Amniotic stem cell (primary cell): ENCODE measurements around the gene CSPG5.

Source experiments
- DNase-seq: peaks from one replicate; lab custom pipeline; 2025; lab: John Stamatoyannopoulos, UW

The CSPG5 gene

DNA sequence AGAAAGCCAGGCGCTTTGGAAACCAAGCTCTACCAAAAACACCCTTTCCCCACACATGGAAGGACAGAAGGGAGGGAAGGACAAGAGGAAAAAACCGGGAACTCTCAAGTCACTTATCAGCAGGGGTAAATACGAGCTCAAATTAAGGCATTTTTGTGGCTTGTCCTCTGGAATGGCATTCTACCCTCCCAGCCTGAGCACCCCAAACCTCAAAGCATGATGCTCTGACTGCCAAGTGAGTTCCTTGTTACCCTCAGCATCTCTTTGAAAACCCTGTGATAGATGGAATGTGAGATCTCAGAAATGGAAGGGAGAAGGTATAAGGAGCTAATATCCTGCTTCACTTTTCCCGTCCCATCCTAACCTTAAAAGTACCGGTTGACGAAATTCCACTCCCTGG is 8.1 kb upstream of the CSPG5 start:
- DNase-seq = no peak

DNA sequence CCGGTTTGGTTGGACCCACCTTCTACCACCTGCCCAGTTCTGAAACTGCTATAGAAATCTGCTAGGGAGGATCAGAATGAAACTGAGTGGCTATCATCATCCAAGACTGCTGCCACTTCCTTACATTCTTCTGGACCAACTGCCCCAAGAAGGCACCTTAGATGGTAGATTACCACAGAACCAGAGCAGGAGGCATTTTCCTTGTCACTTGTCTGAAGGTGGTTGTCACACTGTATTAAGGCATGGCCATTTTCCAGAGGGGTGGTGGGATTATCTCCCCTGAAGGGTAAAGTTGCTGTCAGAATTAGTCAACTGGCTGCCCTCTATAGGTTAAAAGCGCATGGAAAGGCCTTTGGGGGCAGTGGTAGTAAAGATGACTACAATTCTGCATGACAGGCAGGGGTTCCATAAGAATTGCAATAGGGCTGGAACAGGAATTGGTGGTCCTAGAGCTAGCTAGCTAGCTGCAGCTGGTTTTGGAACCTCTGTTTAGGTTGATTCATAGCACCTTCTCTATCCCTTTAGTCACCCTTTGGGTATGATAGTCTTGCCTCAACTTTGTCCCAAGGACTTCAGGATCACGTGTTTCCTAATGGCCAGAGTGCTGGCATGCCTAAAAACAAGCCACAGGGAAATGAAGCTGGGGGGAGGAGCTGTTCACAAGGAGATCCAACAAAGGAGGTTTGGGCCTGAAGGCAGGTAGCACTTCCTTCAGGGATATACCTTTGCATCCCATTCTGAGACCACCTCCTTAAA is 4.8 kb upstream of the CSPG5 start:
- DNase-seq = no peak

- no peak for DNase-seq
Measured at GRCh38 chr3:47581835-47582234, 3.2 kb upstream of the CSPG5 start.

GRCh38 chr3:47581422-47581821 is 2.8 kb upstream of the CSPG5 start:
- DNase-seq = no peak

DNA sequence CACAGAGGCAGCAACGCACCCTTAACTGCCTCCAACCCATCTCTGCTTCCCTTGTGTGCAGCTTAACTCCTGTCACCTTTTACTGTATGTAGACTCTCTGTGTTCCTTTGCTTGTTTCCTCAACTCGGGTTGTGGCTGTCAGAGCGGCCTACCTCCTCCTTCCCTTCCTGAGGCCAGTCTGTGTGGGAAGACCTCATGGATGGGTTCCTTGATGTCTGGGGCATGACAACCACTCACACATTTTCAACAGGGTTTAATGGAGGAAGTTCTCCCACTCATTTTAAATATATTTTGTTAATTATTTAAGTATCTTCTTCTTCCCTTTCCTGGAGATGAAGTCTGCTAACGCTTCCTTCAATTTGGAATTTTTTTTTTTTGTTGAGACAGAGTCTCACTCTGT is 1.8 kb upstream of the CSPG5 start:
- no peak for DNase-seq

DNA sequence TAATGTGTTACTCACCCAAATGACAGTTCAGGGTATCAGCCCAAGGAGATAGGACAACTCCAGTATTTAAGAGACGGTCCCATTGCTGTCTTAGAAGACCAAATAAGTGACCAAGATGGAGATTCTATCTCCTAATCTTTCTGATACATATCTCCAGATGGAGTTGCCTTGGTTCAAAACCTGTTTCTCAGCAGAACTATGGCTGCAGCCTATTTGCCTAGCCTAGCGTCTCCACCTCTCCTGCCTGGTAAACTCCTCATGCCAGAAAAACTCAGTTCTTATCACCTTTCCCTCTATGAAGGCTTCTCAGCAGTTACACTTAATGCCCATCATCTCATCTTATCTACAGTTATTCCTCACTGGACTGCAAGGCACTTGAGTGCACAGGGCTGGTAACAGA is 1.2 kb upstream of the CSPG5 start:
- DNase-seq = no peak

- no peak for DNase-seq
Measured at GRCh38 chr3:47578119-47578632, 489 bp downstream of the CSPG5 start.

DNA sequence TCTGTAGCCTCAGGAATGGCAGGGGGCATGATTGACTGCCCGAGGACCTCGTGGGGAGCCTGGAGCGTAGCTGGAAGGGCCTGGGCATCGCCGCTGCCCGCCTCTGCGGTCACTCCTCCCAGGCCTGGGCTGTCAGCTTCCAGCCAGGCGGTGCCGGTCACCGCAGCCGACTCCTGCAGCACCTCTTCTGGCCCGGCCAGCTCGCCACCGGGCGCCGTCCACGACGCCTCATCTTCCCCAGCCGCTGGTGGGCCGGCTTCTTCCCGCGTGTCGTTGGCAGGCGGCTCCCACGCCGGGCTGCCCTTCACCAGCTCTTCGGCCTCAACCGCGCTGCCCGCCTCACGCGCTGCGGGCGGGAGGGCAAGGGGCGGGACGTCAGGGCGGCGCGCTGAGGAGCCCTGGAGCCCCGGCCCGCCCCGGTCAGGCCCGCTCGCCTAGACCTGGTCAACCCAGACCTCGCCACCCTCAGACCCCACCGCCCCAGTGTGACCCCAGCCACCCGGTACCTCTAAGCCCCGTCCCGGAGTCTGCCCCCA is 1.0 kb downstream of the CSPG5 start:
- DNase-seq = no peak

DNA sequence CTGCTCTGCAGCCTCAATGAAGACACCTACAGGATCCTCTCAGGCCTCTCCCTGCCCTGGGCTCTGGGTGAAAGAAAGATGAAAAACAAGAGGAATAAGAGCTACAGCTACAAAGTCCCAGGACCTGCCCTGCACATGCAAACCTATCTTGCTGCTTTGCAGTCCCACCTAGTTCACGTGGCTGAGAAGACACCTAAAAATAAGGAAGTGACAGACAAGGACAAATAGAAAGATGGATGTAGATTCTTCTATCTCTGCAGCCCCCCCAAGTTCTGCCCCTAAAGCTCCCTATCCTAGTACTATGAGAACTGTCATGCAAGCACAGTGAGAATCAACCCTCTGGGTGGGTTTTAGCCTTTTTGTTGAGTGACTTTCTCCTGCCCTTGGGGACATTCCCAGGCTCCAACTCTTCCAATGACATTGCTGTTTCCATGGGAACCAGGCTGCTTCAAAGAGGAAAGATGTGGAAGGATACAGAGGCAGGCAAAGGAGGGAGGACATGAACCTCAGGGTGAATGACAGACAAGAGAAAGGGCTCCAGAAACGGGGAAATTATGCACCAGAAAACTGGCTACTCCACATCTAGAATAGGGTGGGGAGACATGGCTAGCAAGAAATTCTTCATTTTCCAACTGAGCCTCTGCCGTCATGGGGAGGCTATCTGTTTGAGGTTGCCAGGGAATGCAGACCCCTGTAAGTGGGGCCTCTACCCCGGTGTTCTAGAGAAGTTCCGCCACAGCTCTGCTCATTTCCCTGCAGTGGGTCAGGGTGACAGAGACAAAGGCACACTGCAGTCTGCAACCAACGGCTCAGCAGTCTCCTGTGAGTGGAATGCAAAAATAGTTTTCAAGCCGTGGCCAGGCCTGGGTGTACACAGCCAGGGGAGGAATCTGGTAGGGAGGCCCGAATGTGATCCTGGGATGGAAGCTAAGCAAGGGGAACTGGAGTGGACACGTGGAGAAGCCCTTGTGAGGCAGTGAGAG is 5.2 kb downstream of the CSPG5 start:
- no peak for DNase-seq

DNA sequence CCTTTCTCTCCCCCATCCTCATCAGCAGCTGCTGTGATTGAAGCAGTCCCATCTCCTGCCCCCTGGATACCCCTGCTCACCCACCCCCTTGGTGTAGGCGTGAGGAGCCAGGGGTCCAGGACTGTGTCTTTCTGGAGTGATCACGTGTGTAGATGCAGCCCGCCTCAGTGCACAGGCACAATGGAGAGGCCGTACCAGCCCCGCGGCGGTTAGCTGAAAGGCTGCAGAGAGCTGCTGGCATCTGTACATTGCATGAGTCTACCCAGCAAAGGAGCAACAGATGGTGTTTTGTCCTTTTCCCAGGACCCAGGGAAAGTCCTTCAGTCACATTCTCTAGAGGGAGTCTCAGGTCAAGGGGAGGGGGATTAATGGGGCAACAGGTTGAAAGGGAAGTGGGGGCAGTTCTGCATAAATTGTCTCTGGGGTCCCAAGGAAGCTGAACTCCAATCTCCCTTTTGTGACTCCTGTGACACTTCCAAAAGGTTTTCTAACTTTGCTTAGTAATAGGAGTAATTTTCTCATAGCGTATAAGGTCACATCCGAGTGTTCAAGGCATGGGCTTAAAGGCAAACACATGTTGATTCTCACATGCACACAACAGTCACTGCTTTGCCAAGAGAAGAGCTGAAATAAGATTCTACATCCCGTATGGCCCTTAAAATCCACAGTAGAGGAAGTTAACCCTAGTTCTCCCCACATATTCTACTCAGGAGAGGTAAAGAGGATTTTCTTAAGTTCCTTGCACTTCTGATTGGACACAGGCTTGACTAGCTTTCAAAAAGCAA is 7.1 kb downstream of the CSPG5 start:
- DNase-seq = no peak

GRCh38 chr3:47568901-47569300 is 9.8 kb downstream of the CSPG5 start:
- DNase-seq = no peak

DNA sequence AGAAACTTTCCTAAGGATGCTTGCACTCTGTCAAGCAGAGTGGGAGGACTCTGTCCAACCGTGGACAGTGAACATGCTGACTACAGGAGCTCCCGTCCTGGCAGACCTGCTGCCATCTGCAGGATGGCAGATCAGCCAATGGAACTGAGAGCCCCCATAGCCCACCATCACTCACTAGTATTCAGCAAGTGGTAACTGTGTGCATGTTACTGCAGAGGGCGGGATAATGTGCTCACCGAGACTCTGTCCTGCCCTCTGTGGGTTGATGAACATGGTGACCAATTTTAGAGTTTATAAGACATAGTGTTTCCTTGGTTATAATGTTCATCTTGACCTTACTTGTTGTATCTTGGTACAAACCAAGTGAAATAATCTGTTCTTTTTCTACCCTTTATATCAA is 11.5 kb downstream of the CSPG5 start:
- no peak for DNase-seq

GRCh38 chr3:47566667-47567066 is 12.0 kb downstream of the CSPG5 start:
- DNase-seq = no peak

DNA sequence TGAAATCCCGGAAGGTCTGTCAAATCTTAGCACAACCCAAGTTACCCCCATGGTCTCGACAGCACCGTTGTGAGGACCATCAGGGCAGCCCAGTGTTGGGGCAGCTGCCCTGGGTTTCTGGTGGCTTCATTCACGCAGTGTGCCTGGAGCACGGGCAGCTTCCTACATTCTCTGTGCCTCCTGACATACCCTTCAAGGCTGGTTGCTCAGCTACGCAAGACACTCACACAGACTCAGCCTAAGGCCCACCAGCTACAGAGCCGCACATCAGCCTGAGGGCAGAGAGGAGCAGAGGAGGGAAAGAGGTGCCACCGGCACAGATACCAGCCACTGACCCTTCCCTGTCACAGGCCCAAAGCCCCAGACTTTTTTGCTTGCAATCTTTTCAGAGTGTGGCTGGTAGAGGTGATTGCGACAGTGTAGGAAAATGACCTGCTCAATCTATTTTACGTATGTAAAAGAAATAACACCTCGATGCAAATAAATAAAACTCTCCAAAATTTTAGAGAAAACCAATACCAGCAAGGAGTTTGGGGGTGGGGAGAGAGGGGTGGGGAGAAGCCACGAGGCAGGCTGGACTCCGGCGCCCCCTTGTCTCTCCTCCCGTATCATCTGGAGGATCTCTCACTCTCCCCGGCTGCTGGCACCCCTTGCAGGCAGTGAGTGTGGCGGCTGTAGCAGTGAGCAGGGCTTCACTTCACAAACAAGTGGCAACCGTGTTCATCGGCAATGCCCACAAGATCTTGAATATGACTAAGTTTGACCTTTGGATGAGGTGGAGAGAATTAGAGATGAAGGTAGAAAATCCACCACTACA is 12.7 kb downstream of the CSPG5 start:
- DNase-seq = no peak

- no peak for DNase-seq
Measured at GRCh38 chr3:47556351-47556750, 22.3 kb downstream of the CSPG5 start.

DNA sequence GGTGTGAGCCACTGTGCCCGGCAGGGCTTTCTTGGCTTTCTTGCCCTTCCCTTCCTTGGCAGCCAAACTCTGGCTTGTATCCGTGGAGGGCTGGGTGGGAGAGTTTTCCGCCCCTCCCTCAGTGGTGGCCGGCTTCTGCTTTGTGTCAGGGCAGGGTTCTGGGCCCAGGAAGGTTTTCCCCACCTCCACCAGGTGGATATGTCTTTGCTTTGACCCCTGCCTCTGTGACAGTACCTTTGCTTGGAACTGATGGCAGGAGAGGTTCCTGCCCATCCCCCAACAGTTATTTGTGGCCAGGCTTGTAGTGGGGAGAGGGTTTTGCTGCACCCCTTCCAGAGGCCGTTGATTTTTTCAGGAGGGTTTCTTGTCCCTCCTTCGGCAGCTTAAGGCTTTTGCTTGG is 24.3 kb downstream of the CSPG5 start:
- DNase-seq = no peak

GRCh38 chr3:47553407-47553806 is 25.3 kb downstream of the CSPG5 start:
- no peak for DNase-seq

DNA sequence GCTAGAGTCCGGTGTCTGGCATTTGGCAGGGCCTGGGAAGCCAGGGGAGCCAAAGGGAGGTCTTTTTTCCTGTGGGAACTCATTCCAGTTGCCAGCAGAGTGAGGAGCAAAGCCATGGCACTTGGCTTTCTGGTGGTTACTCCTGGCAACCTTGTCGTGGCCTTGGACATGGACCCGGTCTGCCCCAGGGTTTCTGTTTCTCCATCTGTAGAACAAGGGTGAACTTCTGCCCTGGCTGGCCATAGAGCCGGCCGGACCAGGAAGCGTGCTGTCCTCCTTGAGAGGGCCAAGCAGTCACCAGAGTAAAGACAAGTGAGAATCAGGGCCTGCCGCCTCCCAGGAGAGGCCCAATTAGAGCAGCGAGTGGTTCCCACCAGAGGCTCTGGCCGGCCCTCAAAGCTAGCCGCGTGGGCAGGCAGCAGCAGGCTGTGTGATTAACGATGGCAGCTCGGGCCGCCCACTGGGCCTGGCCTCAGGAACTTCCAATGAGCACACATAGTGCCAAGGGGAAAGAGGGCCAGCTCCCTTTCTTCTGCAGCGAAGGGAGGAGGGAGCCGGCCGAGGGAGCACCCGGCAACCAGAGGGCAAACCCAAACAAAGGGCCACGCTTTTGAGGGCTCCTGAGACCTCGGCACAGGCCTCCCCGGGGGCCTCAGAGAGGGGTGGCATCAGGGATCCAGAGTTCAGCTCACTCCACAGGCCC is 36.0 kb downstream of the CSPG5 start:
- DNase-seq = no peak

DNA sequence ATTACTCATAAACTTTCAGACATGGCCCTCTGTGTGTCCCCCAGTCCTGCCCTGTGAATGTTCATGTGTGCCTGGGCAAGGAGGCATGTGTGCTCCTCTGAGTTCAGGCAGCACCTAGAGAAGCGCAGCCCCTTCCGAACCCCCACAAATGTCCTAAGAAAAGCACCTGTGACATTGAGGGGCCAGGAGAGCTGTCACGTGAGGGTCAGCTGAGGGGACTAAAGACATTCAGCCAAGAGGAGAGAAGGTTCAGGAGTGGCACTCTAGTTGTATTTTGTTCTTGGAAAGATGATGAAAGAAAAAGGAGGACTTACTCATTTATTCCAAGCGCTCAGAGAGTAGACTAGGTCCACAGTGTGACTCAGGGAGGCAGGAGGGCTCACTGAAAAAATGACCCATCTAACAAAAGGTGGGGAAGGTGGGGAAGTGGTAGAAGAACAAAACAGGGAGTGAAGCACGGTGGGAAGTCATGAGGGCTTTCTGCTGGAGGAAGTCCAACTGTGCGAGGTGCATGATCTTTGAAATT is 37.0 kb downstream of the CSPG5 start:
- DNase-seq = no peak

DNA sequence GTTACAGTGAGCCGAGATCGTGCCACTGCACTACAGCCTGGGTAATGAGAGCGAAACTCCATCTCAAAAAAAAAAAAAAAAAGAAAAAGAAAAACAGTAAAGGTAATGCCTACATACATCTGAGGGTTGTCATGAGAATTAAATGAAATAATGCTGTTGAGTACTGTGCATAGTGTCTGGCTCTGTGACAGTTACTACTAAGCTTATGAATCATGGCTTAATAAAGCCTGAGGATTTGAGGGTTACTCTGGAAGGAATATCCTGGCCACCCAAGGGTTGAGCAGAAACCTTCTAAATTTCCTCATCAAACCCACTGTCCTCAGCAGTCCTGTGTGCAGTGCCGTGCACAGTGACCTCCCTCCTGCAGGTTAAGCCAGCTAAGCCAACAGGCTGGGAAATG is 38.4 kb downstream of the CSPG5 start:
- DNase-seq = no peak
